GM18505 (cell line): ENCODE measurements around the gene CXCL9.

Experiments
- ATAC-seq: cut with Tn5 transposase; IDR thresholded peaks from one replicate; pipeline ENCODE4 v1.9.1; 2021; ENCODE audit not compliant: unreplicated experiment
- POLR2A ChIP-seq: IDR thresholded peaks from 4 replicates; pipeline ENCODE4 v1.6.1; 2011; ENCODE audit warnings: borderline replicate concordance; ENCODE audit not compliant: insufficient read depth, insufficient read length; ENCODE audit errors: extremely low read depth

Gene CXCL9

DNA sequence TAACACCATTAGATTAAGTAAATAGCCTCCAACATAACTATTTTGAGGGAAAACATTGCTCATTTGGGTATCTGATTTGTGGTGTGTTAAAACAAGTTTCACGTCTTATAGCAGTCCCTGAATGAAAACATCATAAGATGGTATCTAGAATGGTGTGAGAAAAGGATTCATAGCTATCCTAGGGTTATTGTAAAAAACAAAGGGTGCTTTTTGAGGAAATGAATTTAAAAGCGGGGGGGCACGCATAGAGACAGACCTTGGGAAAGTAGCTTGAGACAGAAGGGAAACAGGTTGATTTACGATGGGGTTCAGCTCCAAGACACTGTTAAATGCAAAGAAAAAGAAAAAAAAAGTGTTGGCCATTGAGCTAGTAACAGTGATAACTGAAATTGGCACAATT, 16.8 kb upstream of the CXCL9 start:
- no peak for ATAC-seq

DNA sequence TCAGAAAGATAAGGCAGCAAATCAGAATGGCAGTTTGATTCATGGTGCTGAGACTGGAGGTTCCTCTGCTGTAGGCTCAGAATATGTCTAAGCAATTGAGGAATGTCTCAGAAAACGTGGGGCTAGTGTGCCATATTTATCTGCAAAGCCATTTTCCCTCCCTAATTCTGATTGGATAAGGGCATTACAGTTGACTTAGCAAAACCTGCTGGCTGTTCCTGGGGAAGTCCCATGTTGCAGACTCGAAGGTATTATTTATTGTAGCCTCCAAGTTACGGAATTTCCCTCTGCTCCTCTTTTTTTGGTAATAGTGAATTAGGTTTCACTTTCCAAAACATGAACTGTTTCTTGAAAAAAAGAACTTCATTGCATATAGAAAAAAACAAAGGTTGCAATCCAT, 16.1 kb upstream of the CXCL9 start, which contains the start of gene CXCL10:
CXCL10 (minus strand) TSS at position 109 of the 400 bp plus-strand sequence; CDS start at position 43, 66 bp downstream.
- TF ChIP-seq POLR2A = no peak
- no peak for ATAC-seq

More for the DNA sequence above, 16.8 kb upstream of the CXCL9 start:
- TF ChIP-seq POLR2A = no peak

DNA sequence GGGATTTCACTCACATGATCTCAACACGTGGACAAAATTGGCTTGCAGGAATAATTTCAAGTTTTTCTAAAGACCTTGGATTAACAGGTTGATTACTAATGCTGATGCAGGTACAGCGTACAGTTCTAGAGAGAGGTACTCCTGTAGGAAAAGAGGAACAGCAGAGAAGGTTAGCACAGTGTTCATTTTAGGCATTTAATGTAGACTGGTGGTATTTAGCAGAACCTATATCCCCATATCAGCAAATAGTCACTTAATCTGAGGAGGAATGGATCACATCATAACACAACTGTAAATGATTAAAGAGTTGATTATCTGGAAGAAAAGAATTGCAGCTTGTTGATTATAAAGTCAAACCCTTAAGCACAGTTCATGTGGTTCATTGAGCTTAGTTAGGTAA, 15.4 kb upstream of the CXCL9 start:
- no peak for TF ChIP-seq POLR2A
- ATAC-seq = no peak

DNA sequence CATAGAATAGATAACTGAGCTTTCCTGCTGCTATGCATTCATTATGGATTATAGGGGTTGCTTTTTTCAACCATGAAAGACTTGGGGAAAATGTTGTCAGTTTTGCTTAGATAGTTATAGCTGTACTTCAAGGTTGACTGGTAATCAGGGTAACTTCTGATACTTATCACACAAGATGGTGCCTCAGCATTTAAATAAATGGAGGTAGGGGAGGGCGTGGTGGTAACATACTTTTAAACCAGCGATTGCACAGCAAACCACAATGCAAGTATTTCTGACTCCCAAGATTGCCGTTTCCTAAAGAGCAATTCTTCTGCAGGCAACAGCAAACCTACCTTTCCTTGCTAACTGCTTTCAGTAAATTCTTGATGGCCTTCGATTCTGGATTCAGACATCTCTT, 14.7 kb upstream of the CXCL9 start:
- no peak for TF ChIP-seq POLR2A
- ATAC-seq = no peak

DNA sequence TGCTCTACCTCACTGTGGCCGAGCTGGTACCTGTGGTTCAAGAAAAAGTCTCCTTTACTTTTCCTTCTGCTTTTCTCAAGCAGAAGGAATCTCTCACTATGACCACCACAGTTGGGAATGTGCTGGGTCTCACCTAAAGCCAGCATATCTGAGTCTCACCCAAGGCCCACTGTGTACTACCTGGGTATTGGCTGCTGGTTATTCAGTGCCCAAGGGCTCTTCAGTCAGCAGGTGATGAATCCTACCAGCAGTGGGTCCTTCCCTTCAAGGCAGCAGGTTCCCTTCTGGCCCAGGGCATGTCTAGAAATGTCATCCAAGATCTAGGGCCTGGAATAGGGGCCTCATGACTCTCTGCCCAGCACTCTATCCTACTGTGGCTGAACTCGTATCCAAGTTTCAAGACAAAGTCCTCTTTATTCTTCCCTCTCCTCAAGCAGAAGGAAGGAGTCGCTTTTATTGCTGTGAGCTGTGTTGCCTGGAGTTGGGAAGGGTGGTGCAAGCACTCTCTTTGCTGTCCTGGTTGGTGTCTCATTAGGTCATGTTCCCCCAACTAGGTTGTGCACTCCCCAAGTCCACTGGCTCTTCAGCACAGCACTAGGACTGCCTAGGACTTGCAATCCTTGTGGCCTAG, 9.9 kb upstream of the CXCL9 start:
- no peak for ATAC-seq
- no peak for TF ChIP-seq POLR2A

DNA sequence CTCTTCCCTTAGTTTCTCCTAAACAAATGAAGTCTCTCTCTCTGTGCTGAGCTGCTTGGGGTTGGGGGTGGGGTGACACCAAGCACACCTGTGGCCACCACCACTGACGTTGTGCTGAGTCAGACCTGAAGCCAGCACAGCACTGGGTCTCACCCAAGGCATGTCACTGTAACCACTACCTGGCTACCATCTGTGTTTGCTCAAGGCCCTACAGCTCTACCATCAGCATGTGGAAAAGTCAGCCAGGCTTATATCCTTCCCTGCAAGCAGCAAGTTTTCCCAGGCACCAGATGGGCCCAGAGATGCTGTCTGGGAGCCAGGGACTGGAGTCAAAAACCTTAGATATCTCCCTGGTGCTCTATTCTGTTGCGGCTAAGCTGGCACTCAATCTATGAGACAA, 9.1 kb upstream of the CXCL9 start:
- ATAC-seq = peak; percentile 68
- no peak for TF ChIP-seq POLR2A

DNA sequence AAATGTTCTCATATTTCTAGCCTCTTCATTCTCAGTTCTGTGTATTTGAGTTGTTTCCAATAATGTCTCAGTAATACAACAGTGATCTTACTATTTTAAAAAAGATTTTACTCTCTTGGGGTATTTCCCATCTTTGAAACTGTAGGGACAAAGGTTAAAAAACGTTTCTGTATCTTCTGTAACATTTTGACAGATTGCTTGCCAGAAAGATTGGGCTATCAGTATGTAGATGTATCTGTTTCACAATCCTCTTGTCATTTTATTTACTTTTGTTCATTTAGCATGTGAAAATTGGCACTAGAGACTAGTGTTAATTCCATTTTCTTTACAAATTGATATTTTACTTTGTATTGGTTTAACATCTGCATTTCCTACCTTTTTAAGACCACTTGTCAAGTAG, 6.2 kb upstream of the CXCL9 start:
- TF ChIP-seq POLR2A = no peak
- ATAC-seq = no peak

DNA sequence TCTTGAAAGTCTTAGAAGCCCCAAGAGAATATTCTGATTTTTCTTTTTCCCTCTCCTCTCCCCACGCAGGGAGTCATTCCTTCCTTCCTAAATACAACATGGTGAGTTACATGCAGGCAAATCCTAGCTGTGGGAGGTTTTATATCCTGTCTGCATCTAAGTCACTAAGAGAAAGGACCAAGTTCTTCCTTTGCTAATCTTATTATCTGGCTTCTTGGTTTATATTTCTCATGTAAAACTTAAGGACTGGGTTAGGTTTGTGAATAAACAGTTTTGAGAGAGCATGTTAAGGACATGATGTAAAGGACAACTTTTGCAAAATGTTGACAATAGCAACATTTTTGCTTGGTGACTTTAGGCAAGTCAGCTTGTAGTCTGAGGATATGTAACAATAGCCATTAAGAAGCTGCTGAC, 5.1 kb upstream of the CXCL9 start:
- ATAC-seq = peak; percentile 1
- TF ChIP-seq POLR2A = no peak

DNA sequence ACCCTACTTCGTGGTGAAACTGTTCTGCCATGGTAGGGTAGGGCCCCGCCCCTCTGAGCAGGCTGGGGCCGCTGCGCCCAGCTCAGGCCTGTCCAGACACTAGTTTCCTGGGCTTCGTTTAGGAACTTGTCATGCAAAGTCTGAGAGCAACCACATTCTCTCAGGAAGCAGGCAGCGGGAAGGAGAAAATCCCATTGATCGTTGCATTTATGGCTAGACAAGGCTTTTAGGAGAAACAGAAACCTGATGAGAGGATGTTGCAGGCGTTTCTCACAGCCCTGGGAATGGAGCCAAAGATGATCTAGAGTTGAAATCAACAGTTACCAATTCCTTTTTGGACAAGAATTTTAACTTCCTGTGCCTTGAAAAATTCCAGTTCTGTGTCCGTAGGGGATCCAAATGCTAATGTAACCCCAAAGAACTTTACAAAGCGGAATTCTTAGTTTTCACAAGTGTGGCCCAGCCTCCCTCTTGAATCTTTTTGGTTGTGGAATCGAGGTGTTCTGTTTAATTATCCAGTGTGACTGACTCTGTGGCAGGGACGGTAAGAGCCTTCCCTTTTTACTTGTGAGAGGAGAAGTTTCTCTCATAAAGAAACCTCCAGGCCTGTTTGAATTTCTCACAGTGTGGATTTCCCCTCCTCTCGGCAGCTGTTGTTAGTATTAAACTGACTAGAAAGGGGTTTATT, 4.5 kb upstream of the CXCL9 start:
- no peak for TF ChIP-seq POLR2A
- peak; percentile 55 for ATAC-seq

DNA sequence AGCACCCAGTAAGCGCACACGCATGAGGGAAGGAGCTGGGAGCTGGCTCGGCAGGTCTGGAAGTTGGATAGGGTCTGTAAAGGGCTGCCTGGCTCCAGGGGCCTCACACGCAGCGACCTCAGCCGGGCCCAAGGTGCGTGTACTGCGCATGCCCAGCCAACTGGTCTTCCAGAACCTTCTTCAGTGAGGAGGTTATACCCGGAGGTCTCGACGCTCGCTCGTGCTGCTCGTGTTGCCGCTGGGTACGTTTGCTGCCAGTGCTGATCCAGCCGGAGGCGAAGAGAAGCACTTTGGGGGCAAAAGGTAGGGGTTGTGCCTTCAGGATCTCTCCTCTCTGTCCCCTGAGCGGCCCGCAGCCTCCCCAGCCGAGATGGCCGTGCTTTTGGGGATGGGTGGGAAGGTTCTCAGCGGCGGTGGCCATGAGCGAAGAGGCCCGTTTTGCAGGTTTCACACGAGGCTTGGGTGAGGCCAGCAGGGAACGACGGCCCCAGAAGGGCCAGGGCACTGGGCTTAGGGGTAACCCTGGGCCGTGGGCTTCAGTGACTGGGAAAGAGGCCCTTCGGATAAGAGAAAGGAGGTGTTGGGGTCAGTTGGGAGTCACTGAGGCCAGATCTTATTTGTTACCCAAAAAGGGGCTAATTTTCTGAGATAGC, 3.8 kb upstream of the CXCL9 start:
- no peak for TF ChIP-seq POLR2A
- ATAC-seq = no peak

DNA sequence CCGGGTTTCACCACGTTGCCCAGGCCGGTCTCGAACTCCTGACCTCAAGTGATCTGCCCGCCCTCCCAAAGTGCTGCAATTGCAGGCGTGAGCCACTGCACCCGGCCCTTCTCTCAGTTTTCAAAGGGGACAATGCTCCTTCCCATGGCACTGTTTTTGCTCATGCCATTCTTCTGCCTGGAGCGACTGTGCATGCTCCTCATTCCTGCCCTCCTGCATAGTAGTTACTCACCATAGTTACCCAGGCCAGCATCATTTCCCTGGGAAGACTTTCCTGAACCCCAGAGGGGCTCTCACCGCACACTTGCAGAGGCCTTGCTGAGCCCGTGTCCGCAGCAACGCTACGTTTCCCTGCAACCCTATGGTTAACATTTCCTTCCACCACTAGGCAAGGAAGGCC, 3.3 kb upstream of the CXCL9 start:
- ATAC-seq = no peak
- no peak for TF ChIP-seq POLR2A

DNA sequence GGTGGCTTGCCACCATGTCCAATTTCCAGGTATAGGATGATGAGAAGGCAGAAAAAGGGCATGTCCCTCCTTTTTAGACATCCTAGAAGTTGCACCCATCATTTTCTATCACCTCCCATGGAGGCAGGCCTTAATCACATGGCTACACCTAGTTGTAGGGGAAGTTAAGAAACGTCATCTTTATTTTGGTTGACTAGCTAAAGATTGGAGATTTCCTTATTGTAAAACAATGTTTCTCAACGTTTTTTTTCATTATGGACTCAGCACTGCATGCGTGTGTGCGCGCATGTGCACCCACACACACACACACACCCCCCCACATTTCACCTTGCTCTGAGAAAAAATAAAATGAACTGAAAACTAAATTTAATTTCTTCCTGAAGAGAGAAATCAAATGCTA, 2.0 kb upstream of the CXCL9 start:
- no peak for ATAC-seq

DNA sequence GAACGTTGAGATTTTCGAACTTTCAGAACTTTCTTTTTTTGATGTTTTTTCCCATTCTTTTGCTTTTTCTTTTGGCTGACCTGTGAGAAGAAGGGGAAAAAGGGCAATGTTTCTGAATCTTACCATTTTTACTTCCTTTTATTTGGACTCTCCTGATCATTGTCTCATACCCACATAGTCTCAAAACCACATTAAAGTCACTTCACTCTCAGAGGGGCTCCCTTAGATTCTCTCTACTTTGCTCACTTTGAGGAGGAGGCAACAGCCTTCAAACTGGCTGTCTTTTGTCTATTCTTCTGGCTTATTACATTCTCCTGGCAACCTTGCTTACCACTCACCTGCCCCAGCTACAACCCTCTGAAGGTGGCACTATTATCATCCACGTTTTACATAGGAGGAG, 3.7 kb downstream of the CXCL9 start:
- ATAC-seq = no peak
- no peak for TF ChIP-seq POLR2A

More for the DNA sequence above, 2.0 kb upstream of the CXCL9 start:
- no peak for TF ChIP-seq POLR2A

DNA sequence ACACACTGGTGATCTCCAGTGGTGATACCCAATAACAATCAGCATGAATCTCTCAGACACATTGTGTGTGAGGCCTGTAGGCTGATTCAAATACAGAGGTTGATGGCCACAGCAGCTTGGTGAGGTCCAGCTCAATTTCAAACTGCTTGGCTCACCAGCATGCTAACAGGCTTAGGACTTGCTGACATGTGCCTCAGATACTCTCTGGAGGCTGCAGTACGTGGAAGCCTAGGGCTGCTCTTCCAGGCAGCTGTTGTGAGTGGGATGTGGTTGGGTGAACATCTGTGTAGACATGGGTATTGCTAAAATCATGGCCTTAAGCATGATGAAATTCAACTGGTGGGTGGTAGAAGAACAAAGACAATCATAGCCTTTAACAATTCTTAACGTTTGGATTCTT, 4.3 kb downstream of the CXCL9 start:
- ATAC-seq = no peak
- TF ChIP-seq POLR2A = no peak
